ENCODE measurements around the gene KRT34. TPM values are rescaled to one million over a fixed set of nuclear protein-coding genes. Genes with fewer than 3 reads are reported as not detected.

Gene KRT34
- 0.69 and 1.00 TPM in 2 replicates for total RNA-seq

GRCh38 chr17:41381943-41382342 lies at the start of gene KRT34:
Gene KRT34, minus strand, starts transcription at chr17:41382306. Its CDS starts 60 bp downstream, at chr17:41382246.

GRCh38 chr17:41424111-41424635 lies 42.1 kb upstream of the KRT34 start, which contains the start of gene KRT37:
Gene KRT37, minus strand, starts transcription at chr17:41424585. Its CDS starts 62 bp downstream, at chr17:41424523.

DNA sequence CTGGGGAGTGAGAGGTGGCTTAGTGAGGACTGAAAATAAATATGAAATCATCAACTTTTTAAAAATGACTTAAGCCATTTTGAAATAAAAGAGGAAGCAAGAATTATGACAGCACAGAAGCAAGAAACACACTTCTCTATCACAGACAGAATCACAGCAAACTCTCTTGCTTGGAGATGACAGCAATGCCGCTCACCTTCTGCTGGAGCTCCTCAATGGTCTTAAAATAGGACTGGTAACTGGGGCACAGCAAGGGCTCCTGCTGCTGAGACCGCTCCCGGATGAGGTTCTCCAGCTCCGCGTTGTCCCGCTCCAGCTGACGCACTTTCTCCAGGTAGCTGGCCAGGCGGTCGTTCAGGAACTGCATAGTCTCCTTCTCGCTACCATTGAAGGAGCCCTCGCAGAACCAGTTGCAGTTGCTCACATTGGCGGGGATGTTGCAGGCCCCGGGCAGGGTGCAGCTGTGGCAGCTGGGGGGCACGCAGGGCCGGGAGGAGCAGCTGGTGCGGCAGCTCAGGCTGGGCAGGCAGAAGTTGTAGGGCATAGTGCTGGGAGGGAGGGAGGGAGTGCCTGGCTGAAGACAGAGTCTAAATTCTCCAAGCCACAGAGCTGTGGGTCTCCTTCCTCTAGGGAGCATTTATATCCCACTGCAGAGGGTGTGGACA lies 15.0 kb upstream of the KRT34 start, which contains the start of gene KRT31:
Gene KRT31 (minus strand): TSS at position 613 of the 665 bp plus-strand sequence. CDS start 69 bp downstream, at position 544.

DNA sequence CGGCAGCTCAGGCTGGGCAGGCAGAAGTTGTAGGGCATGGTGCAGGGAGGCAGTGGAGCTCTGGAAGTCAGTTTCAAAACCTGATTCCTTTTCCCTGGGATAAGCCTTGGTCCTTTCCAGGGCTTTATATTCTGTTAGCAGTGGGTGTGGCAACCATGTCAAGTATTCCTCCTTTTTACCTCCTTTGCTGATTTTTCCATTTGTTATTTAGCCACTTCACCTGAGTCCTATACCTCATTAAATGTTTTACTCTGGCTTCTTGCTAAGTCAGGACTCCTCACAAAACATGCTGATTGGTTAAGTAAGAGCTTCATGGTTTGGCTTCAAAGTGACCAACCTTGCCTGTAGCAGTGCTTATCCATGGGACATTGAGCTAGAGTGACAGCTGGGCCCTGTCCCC lies 12.4 kb downstream of the KRT34 start, which contains the start of gene KRT33B:
Gene KRT33B (minus strand): TSS at position 101 of the 400 bp plus-strand sequence. CDS start 63 bp downstream, at position 38.

DNA sequence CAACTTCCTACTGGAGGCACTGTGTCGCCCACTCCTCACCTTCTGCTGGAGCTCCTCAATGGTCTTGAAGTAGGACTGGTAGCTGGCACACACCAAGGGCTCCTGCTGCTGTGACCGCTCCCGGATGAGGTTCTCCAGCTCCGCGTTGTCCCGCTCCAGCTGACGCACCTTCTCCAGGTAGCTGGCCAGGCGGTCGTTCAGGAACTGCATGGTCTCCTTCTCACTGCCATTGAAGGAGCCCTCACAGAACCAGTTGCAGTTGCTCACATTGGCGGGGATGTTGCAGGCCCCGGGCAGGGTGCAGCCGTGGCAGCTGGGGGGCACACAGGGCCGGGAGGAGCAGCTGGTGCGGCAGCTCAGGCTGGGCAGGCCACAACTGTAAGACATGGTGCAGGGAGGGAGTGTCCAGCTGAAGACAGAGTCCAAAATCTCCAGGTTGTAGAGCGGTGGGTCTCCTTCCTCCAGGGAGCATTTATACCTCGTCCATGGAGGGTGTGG lies 31.7 kb downstream of the KRT34 start, which contains the start of gene KRT33A:
Gene KRT33A (minus strand): TSS at position 448 of the 498 bp plus-strand sequence. CDS start 61 bp downstream, at position 387.

Other genes with a start within 250 kb of the KRT34 start
- gene KRTAP4-6, start 241.8 kb downstream of the KRT34 start, total RNA-seq = not detected in 2 replicates
- gene KRTAP4-5, start 232.5 kb downstream of the KRT34 start, total RNA-seq = not detected in 2 replicates
- not detected in 2 replicates for gene KRTAP4-4, start 221.6 kb downstream of the KRT34 start, total RNA-seq
- gene KRTAP4-3, start 214.1 kb downstream of the KRT34 start, total RNA-seq = not detected in 2 replicates
- not detected in 2 replicates for gene KRTAP4-2, start 204.1 kb downstream of the KRT34 start, total RNA-seq
- not detected in 2 replicates for gene KRTAP4-1, start 197.4 kb downstream of the KRT34 start, total RNA-seq
- gene KRTAP9-1, start 192.4 kb downstream of the KRT34 start, total RNA-seq = not detected in 2 replicates
- gene KRTAP9-2, start 155.7 kb downstream of the KRT34 start, total RNA-seq = not detected in 2 replicates
- not detected in 2 replicates for gene KRTAP9-3, start 149.9 kb downstream of the KRT34 start, total RNA-seq
- not detected in 2 replicates for gene KRTAP9-8, start 144.3 kb downstream of the KRT34 start, total RNA-seq
- gene KRTAP9-4, start 132.6 kb downstream of the KRT34 start, total RNA-seq = not detected in 2 replicates
- not detected in 2 replicates for gene KRTAP9-9, start 126.9 kb downstream of the KRT34 start, total RNA-seq
- not detected in 2 replicates for gene KRTAP9-6, start 116.9 kb downstream of the KRT34 start, total RNA-seq
- gene KRTAP9-7, start 106.6 kb downstream of the KRT34 start, total RNA-seq = not detected in 2 replicates
- gene KRTAP29-1, start 79.5 kb downstream of the KRT34 start, total RNA-seq = not detected in 2 replicates
- gene KRTAP16-1, start 73.0 kb downstream of the KRT34 start, total RNA-seq = not detected in 2 replicates
- not detected in 2 replicates for gene KRTAP17-1, start 66.6 kb downstream of the KRT34 start, total RNA-seq
- not detected in 2 replicates for gene KRT33A, start 31.5 kb downstream of the KRT34 start, total RNA-seq
- gene KRT33B, start 12.5 kb downstream of the KRT34 start, total RNA-seq = not detected in 2 replicates
- not detected in 2 replicates for gene KRT31, start 15.3 kb upstream of the KRT34 start, total RNA-seq
- not detected in 2 replicates for gene KRT37, start 42.3 kb upstream of the KRT34 start, total RNA-seq
- gene KRT38, start 58.7 kb upstream of the KRT34 start, total RNA-seq = not detected in 2 replicates
- gene KRT32, start 85.1 kb upstream of the KRT34 start, total RNA-seq = not detected in 2 replicates
- not detected in 2 replicates for gene KRT35, start 98.8 kb upstream of the KRT34 start, total RNA-seq
- gene KRT36, start 107.6 kb upstream of the KRT34 start, total RNA-seq = 0.27 TPM in 1 of 2 replicates, not detected in the other
- gene KRT13, start 123.3 kb upstream of the KRT34 start, total RNA-seq = not detected in 2 replicates
- 18.9 and 31.8 TPM in 2 replicates for gene KRT15, start 136.6 kb upstream of the KRT34 start, total RNA-seq
- gene KRT19, start 146.0 kb upstream of the KRT34 start, total RNA-seq = 492 and 493 TPM in 2 replicates
- not detected in 2 replicates for gene KRT9, start 189.8 kb upstream of the KRT34 start, total RNA-seq
- gene KRT14, start 204.6 kb upstream of the KRT34 start, total RNA-seq = not detected in 2 replicates
- gene KRT16, start 230.5 kb upstream of the KRT34 start, total RNA-seq = not detected in 2 replicates
- gene KRT17, start 242.3 kb upstream of the KRT34 start, total RNA-seq = 0.94 TPM in 1 of 2 replicates, not detected in the other